ENCODE data around the gene ANKS3.

Gene ANKS3

DNA sequence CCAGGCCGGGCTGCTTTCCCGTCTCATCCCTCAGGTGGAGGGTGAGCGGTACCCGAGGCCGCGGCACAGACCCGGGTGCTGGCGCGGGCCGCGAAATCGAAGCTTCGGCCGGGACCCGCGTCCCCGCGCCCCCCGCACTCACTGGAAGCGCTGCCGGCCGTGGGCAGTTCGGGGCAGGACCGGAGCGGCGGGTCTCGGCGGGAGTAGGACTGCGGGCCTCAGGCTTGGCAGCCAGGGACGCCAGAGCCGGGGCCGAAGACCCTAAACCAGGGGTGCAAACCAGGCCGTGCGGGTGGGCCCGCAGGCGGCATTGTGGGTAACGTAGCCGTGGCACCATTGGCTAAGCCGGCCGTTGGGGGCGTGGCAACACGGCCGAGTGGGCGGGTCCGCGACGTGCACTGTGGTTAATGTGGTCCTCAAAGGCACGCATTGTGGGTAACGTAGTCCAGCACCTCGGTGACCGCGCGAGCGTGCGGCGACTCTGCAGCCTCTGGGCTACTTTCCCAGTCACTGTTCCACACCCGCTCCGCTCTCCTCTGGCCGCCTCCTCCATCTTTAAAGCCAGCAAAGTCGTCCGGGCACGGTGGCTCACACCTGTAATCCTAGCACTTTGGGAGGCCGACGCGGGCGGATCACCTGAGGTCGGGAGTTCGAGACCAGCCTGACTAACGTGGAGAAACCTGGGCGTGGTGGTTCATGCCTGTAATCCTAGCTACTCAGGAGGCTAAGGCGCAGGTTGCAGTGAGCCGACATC is 33.0 kb upstream of the ANKS3 start, which contains the start of gene ZNF500:
TSS of gene ZNF500 (minus strand) at position 288 of the 754 bp plus-strand sequence. CDS start 1,184 bp downstream, outside the sequence.
- H3K4me1 Mint-ChIP-seq = peaks cover 37% of the 10 kb centered on the region
- peaks cover 19% of the 10 kb centered on the region for H3K36me3 Mint-ChIP-seq
- H3K27me3 Mint-ChIP-seq = peaks cover 4% of the 10 kb centered on the region
- H3K4me3 Mint-ChIP-seq = peak within 1 kb of the TSS; percentile 91
- CTCF ChIA-PET = no interaction called here
- H3K9me3 Mint-ChIP-seq = no peaks in the 10 kb centered on the region
- H3K27ac Mint-ChIP-seq = peak within 1 kb of the TSS; percentile 93
- DNase-seq = peak; percentile 98

DNA sequence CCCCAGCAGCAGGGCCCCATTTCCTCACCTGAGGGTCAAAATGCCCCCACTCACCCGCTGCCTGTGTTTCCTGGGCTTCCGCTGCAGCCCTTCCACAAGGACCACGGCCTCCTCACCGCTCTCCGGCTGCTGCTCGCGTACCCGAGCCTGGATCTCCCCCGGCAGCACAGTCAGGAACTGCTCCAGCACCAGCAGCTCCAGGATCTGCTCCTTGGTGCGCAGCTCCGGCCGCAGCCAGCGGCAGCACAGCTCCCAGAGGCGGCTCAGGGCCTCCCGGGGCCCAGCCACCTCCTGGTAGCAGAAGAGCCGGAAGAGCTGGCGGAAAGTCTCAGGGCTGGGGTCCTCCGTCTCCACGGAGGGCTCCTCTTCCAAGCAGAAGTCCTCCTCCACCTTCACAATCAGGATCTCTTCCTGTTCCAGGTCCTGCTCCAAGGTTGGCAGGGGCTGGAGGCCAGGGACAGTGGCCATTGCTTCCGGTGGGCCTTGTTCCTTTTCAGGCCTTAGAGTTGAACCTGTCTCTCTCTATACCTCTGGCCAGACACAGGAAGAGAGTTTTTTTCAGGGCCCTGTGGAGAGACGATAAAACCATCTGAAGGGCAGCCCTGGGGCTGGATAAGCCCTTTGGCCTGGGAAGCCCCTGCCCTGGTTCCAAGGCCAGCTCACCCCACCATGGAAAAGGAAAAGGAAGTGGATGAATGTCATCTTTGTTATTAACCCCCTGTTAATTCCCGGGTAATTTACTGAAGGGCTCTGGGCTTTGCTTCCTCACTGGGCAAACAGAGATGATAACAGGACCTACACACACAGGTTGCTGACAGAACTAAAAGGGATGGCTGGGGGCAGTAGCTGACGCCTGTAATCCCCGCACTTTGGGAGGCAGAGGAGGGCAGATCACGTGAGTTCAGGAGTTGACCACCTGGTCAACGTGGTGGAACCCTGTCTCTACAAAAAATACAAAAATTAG is 31.7 kb upstream of the ANKS3 start:
- Mint-ChIP-seq H3K27me3 (peaks cover 4% of the 10 kb centered on the region), H3K4me1 (peaks cover 37% of the 10 kb centered on the region), H3K9me3 (no peaks in the 10 kb centered on the region), H3K4me3 (peak overlapping the region; percentile 88), H3K27ac (peak overlapping the region; percentile 93), H3K36me3 (peaks cover 25% of the 10 kb centered on the region)
- no peak for DNase-seq
- CTCF ChIA-PET = interaction anchor here (0.5 to 1.6 kb wide), 2 partner anchors 32 to 51 kb away, joined by 3 to 5 read pairs; partner anchors contain the start of genes ANKS3 and DNAAF8

DNA sequence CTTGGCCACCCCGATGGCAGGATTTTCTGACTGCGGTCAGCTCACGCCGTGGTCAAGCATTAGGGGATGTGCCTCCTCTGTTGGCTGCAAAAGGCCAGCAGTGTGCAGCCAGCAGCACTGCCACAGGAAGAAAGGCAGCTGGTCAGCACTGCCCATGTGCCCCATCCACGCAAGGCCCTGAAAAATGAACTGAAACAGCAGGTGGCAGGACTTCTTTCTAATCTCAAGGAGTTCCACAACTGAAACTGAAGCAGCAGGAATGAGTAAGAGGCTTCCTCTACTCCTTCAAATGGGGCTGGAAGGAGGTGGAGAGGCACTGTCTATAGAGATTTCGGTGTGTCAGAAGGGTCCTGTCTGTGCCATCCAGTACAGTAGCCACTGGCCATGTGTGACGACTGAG is 29.7 kb upstream of the ANKS3 start:
- peaks cover 29% of the 10 kb centered on the region for H3K4me1 Mint-ChIP-seq
- H3K9me3 Mint-ChIP-seq = no peaks in the 10 kb centered on the region
- peaks cover 4% of the 10 kb centered on the region for H3K27me3 Mint-ChIP-seq
- CTCF ChIA-PET = no interaction called here
- no peak overlapping the region for H3K4me3 Mint-ChIP-seq
- peaks cover 38% of the 10 kb centered on the region for H3K36me3 Mint-ChIP-seq
- DNase-seq = no peak
- no peak overlapping the region for H3K27ac Mint-ChIP-seq

DNA sequence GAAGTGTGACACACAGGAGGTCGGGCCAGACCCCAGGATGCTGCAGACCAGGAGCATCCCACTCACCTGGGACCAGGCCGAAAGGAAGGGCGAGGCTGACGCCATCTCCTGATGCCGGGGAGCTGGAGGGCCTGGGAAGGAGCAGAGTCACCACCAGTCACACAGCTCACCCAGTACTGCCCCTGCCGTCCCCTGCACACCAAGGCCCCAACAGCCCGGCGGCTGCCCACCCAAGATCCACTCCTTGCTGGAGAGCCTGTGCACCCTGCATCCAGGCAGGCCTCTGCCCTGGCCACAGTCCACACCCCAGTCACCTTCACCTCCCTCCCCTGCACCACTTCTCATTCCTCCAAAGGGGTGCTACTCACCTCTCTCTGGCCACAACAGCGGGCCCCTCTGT is 28.1 kb upstream of the ANKS3 start:
- no peak overlapping the region for H3K27ac Mint-ChIP-seq
- no peaks in the 10 kb centered on the region for H3K9me3 Mint-ChIP-seq
- no peaks in the 10 kb centered on the region for H3K27me3 Mint-ChIP-seq
- H3K4me1 Mint-ChIP-seq = peaks cover 16% of the 10 kb centered on the region
- no peak overlapping the region for H3K4me3 Mint-ChIP-seq
- peaks cover 46% of the 10 kb centered on the region for H3K36me3 Mint-ChIP-seq
- no peak for DNase-seq
- CTCF ChIA-PET = interaction anchor here (0.8 kb wide), 1 partner anchor 28 kb away, joined by 3 read pairs; the partner anchor contains the start of genes ANKS3 and DNAAF8

- CTCF ChIA-PET = no interaction called here
- Mint-ChIP-seq H3K4me3 (no peak overlapping the region), H3K9me3 (peaks cover 4% of the 10 kb centered on the region), H3K36me3 (peaks cover 52% of the 10 kb centered on the region), H3K27me3 (no peaks in the 10 kb centered on the region), H3K27ac (no peak overlapping the region), H3K4me1 (peaks cover 6% of the 10 kb centered on the region)
- DNase-seq = no peak
Observed at GRCh38 chr16:4760221-4760910, 26.3 kb upstream of the ANKS3 start.

DNA sequence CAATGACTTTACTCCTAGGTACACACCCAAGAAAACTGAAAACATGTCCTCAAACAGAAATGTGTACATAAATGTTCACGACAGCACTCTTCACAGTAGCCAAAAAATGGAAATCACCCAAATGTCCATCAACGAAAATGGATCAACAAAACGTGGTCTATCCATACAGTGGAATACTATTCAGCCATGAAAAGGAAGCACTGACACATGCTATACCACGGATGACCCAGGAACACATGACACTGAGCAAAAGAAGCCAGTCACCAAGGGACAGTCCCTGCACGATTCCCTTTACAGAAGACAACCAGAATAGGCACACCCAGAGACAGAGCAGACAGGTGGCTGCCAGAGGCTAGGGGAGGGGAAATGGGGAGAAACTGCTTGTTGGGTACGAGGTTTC is 21.6 kb upstream of the ANKS3 start:
- no peaks in the 10 kb centered on the region for H3K4me1 Mint-ChIP-seq
- H3K9me3 Mint-ChIP-seq = peaks cover 4% of the 10 kb centered on the region
- peaks cover 45% of the 10 kb centered on the region for H3K36me3 Mint-ChIP-seq
- CTCF ChIA-PET = no interaction called here
- DNase-seq = no peak
- H3K27me3 Mint-ChIP-seq = no peaks in the 10 kb centered on the region
- no peak overlapping the region for H3K27ac Mint-ChIP-seq
- H3K4me3 Mint-ChIP-seq = no peak overlapping the region

GRCh38 chr16:4754865-4755264 is 20.8 kb upstream of the ANKS3 start:
- peaks cover 38% of the 10 kb centered on the region for H3K36me3 Mint-ChIP-seq
- peaks cover 4% of the 10 kb centered on the region for H3K9me3 Mint-ChIP-seq
- no peaks in the 10 kb centered on the region for H3K4me1 Mint-ChIP-seq
- DNase-seq = no peak
- no peak overlapping the region for H3K4me3 Mint-ChIP-seq
- CTCF ChIA-PET = no interaction called here
- no peaks in the 10 kb centered on the region for H3K27me3 Mint-ChIP-seq
- H3K27ac Mint-ChIP-seq = no peak overlapping the region

GRCh38 chr16:4753227-4753626 is 19.2 kb upstream of the ANKS3 start:
- peaks cover 5% of the 10 kb centered on the region for H3K4me1 Mint-ChIP-seq
- no peak overlapping the region for H3K27ac Mint-ChIP-seq
- H3K27me3 Mint-ChIP-seq = no peaks in the 10 kb centered on the region
- no peak for DNase-seq
- peaks cover 27% of the 10 kb centered on the region for H3K36me3 Mint-ChIP-seq
- no peak overlapping the region for H3K4me3 Mint-ChIP-seq
- H3K9me3 Mint-ChIP-seq = peaks cover 4% of the 10 kb centered on the region
- CTCF ChIA-PET = no interaction called here

DNA sequence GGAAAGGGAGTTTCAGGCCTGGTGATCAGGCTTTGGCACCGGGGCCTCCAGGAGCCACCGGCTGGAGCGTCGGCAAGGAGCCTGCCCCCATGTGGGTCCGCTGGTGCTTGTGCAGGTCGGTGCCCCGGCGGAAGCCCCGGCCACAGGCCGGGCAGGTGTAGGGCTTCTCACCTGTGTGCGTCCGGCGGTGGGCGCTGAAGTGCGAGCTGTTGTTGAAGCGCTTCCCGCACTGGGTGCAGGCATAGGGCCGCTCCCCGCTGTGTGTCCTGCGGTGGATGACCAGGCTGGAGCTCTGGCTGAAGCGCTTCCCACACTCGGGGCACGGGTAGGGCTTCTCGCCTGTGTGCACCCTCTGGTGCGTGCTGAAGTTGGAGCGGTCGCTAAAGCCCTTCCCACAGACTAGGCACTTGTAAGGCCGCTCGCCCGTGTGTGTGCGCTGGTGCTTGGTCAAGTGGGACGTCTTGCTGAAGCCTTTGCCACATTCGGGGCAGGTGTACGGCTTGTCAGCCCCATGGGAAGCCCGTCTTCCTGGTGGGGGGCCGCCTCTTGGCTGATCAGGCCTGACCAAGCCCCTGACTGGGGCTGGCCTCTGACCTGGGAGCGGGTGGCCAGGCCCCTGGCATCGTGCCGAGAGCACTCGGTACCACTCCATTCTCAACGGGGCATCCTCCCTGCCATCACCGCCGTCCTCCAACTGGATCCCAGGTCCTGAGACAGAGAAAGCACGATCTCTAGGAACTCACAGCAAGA is 18.5 kb upstream of the ANKS3 start:
- H3K9me3 Mint-ChIP-seq = peaks cover 4% of the 10 kb centered on the region
- peaks cover 12% of the 10 kb centered on the region for H3K4me1 Mint-ChIP-seq
- no peak overlapping the region for H3K27ac Mint-ChIP-seq
- no peak overlapping the region for H3K4me3 Mint-ChIP-seq
- peaks cover 23% of the 10 kb centered on the region for H3K36me3 Mint-ChIP-seq
- CTCF ChIA-PET = no interaction called here
- no peak for DNase-seq
- H3K27me3 Mint-ChIP-seq = no peaks in the 10 kb centered on the region

GRCh38 chr16:4750896-4751295 is 16.8 kb upstream of the ANKS3 start:
- CTCF ChIA-PET = no interaction called here
- no peak for DNase-seq
- Mint-ChIP-seq H3K27ac (no peak overlapping the region), H3K36me3 (peaks cover 18% of the 10 kb centered on the region), H3K27me3 (no peaks in the 10 kb centered on the region), H3K4me3 (no peak overlapping the region), H3K4me1 (peaks cover 14% of the 10 kb centered on the region), H3K9me3 (peaks cover 4% of the 10 kb centered on the region)

DNA sequence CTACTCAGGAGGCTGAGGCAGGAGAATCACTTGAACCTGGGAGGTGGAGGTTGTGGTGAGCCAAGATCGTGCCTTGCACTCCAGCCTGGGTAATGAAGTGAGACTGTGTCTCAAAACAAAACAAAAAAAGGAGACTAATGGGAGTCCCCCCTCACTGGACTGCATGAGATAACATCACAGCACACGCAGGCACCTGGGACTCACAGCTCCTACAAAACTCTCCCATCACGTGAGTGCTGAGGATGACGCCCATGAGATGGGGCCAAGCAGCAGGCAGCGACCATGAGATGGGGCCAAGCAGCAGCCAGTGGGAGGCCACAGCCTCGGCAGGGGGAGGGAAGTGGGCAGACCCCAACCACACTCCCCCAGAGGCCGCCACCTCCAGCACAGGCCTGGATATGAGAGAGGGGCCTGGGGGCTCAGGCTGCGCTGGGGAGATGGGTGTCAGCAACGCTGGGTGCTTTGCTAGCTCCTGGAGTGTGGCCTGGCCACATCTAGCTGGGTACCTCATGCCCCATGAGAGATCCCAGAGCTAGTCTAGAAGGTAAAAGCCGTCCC is 15.7 kb upstream of the ANKS3 start:
- no peak for DNase-seq
- CTCF ChIA-PET = interaction anchor here (0.8 kb wide), 1 partner anchor 14 kb away, joined by 3 read pairs; no protein-coding TSS in a partner anchor
- Mint-ChIP-seq H3K4me3 (no peak overlapping the region), H3K36me3 (peaks cover 8% of the 10 kb centered on the region), H3K9me3 (no peaks in the 10 kb centered on the region), H3K27me3 (no peaks in the 10 kb centered on the region), H3K4me1 (peaks cover 14% of the 10 kb centered on the region), H3K27ac (no peak overlapping the region)

DNA sequence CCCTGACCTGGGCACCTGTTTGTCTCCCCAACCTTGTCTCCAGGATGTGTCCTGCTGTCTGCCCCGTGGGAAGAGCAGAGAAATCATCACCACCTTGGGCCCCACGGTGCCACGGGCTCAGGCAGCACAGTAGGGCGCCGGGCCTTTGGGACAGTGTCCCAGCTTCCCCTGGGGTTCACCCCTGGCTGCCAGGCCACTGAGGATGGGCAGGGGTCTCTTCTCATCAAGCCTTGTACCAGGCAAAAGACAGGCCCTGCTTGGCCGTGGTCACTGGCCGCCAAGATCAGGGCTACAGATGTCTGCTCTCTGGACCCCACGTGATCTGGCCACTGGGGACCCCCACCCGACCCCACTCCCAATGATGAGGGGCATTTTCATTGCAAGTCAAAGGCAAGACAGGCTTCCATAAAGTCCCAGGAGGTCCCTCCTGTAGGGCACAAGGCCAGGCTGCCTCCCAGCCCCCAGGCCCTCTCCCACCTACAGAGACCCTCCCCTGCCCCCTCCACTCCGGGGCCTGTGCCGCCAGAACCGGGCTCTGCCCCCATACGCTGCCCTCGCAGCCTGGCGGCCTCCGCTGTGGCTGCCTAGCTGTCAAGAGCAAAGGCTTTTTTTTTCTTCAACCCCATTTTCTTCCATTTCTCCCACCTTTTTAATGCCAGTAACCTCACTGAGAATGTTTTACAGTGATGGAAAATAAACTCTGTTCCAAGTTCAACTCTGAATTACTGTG is 14.8 kb upstream of the ANKS3 start:
- H3K27ac Mint-ChIP-seq = peak overlapping the region; percentile 79

More for the DNA sequence above, 14.8 kb upstream of the ANKS3 start:
- H3K4me1 Mint-ChIP-seq = peaks cover 14% of the 10 kb centered on the region
- DNase-seq = no peak
- H3K9me3 Mint-ChIP-seq = no peaks in the 10 kb centered on the region
- H3K27me3 Mint-ChIP-seq = no peaks in the 10 kb centered on the region
- CTCF ChIA-PET = no interaction called here
- peaks cover 6% of the 10 kb centered on the region for H3K36me3 Mint-ChIP-seq
- no peak overlapping the region for H3K4me3 Mint-ChIP-seq

Measured in activated naive CD4-positive, alpha-beta T cell treated with anti-CD3 and anti-CD28 coated beads, Interleukin-2, amount 10 ng/mL, durations not matched to agents 7 days and 5 days (primary cell).